Prostate gland (tissue), 2 donors: ENCODE data around the gene IRF2.

ENCODE experiments used
- POLR2A ChIP-seq: fragments of 450-650 bp; IDR thresholded peaks from one replicate; pipeline ENCODE4 v1.6.1; 2016; ENCODE audit warnings: antibody characterized with exemption, mild to moderate bottlenecking
- TF ChIP-seq, protein P1 (sequence below), 4 experiments: fragments of 200-600 bp in 2 of 4; fragments of 450-650 bp in 2 of 4; sonication (generic) in 2 of 4; IDR thresholded peaks; 1 replicate in 3 of 4; 2 replicates in 1 of 4; pipeline ENCODE4 v1.5.1; 2016 to 2019; ENCODE audit warnings: antibody characterized with exemption in 4 of 4, mild to moderate bottlenecking in 2 of 4, moderate library complexity in 2 of 4

DNA sequence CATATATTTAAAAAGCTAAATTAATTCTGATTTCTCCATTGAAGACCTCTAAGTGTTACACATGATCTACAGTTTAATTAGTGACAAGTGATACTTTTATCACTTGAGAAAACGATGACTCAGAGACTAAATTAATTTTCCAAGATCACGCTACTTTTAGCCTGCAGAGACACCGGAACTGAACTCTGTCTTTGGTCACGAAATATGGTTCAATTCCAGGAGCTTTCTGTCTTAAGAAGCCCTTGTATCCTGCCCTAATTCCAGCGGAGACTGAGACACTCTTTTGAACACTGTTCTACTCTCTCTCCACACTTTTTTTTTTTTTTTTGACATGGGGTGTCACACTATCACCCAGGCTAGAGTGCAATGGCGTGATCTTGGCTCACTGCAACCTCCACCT, 63.6 kb downstream of the IRF2 start:
- TF ChIP-seq, protein P1, sequence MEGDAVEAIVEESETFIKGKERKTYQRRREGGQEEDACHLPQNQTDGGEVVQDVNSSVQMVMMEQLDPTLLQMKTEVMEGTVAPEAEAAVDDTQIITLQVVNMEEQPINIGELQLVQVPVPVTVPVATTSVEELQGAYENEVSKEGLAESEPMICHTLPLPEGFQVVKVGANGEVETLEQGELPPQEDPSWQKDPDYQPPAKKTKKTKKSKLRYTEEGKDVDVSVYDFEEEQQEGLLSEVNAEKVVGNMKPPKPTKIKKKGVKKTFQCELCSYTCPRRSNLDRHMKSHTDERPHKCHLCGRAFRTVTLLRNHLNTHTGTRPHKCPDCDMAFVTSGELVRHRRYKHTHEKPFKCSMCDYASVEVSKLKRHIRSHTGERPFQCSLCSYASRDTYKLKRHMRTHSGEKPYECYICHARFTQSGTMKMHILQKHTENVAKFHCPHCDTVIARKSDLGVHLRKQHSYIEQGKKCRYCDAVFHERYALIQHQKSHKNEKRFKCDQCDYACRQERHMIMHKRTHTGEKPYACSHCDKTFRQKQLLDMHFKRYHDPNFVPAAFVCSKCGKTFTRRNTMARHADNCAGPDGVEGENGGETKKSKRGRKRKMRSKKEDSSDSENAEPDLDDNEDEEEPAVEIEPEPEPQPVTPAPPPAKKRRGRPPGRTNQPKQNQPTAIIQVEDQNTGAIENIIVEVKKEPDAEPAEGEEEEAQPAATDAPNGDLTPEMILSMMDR (IDR thresholded peaks at IDR 0.05): no peak
- no peak for TF ChIP-seq POLR2A
